ENCODE results near the gene IL18BP.

- TF ChIP-seq EZH2 (IDR thresholded peaks at IDR 0.05; ENCODE audit: borderline replicate concordance, insufficient read depth, low read depth, low read length, poor library complexity, severe bottlenecking) (no peak), CTCF (IDR thresholded peaks at IDR 0.05) (no peak)
Observed at GRCh38 chr11:72009156-72009555, 10.4 kb downstream of the IL18BP start.

Data from B cell (primary cell).